Measurements from ENCODE around the gene FSHR.

The FSHR gene

GRCh38 chr2:48948400-48949125 is 205.8 kb downstream of the FSHR start:
- peak; percentile 46 for DNase-seq

GRCh38 chr2:48946449-48947048 is 207.8 kb downstream of the FSHR start:
- peak; percentile 36 for DNase-seq

GRCh38 chr2:48944956-48945355 is 209.4 kb downstream of the FSHR start:
- DNase-seq: no peak

- DNase-seq: no peak
Observed at GRCh38 chr2:48943436-48943835, 210.9 kb downstream of the FSHR start.

GRCh38 chr2:48941908-48942307 is 212.4 kb downstream of the FSHR start:
- DNase-seq: no peak

- DNase-seq: no peak
Observed at GRCh38 chr2:48941456-48941855, 212.9 kb downstream of the FSHR start.

- DNase-seq: peak; percentile 94
Observed at GRCh38 chr2:48940606-48941005, 213.7 kb downstream of the FSHR start.

- no peak for DNase-seq
Observed at GRCh38 chr2:48939232-48939631, 215.1 kb downstream of the FSHR start.

- DNase-seq: no peak
Observed at GRCh38 chr2:48938231-48938630, 216.1 kb downstream of the FSHR start.

GRCh38 chr2:48934807-48935206 is 219.5 kb downstream of the FSHR start:
- DNase-seq: no peak

GRCh38 chr2:48933828-48934497 is 220.4 kb downstream of the FSHR start:
- no peak for DNase-seq

GRCh38 chr2:48932667-48933066 is 221.6 kb downstream of the FSHR start:
- DNase-seq: no peak

- no peak for DNase-seq
Observed at GRCh38 chr2:48929571-48930301, 224.6 kb downstream of the FSHR start.

- no peak for DNase-seq
Observed at GRCh38 chr2:48927355-48927754, 227.0 kb downstream of the FSHR start.

GRCh38 chr2:48915884-48916283 is 238.4 kb downstream of the FSHR start:
- DNase-seq: no peak

GRCh38 chr2:48915227-48915626 is 239.1 kb downstream of the FSHR start:
- no peak for DNase-seq

- DNase-seq: no peak
Observed at GRCh38 chr2:48914477-48915089, 239.7 kb downstream of the FSHR start.

Measured in NCI-H187 treated with DMSO at 0.1 percent for 48 hours (cell line).